HCT116 (cell line): ENCODE data around the gene MTMR10. TPM values are rescaled to one million over a fixed set of nuclear protein-coding genes. Genes with fewer than 3 reads are reported as not detected.

Experiments used
- ATAC-seq: fragments of 200-7000 bp; cut with Tn5 transposase; 2 replicates; pipeline ENCODE4 v1.9.1; 2020; ENCODE audit warnings: mild to moderate bottlenecking, moderate library complexity
- BruUV-seq: library from RNA; stranded (reverse); fragments of 400-500 nt; replicated peaks from 2 replicates; lab custom pipeline; 2021; lab: Mats Ljungman, UMichigan
- CTCF ChIA-PET: fragments of 300-600 bp; sonication (Branson Sonifier 250); formaldehyde crosslinking; loops from one replicate; lab custom pipeline; 2021; ENCODE audit warnings: antibody characterized with exemption; lab: Charles Lee
- POLR2A ChIA-PET: fragments of 300-600, 350-600 bp; sonication (Branson Sonifier 250); formaldehyde crosslinking; loops from one replicate; lab custom pipeline; 2021; ENCODE audit warnings: antibody characterized with exemption; lab: Charles Lee
- RAD21 ChIA-PET, 2 experiments: fragments of 300-600 bp; sonication (Branson Sonifier 250); formaldehyde crosslinking; loops; one replicate each; lab custom pipeline; 2023; ENCODE audit warnings: low total read pairs in 2 of 2; ENCODE audit not compliant: uncharacterized antibody in 2 of 2, unreplicated experiment in 2 of 2, low non-redundant PET in 1 of 2; lab: Charles Lee
- DNase-seq: peaks from one replicate; pipeline ENCODE4 v3.0.0-alpha.2; 2010; ENCODE audit warnings: low read depth, low spot score
- H2AFZ ChIP-seq: fragments of 200-600 bp; shearing (Covaris generic), sonication (generic); 2 replicates; pipeline ENCODE4 v1.6.1; 2017; ENCODE audit warnings: low read depth, mixed run types, mixed read lengths, antibody characterized with exemption, low read length; ENCODE audit not compliant: poor library complexity, severe bottlenecking
- H3K27ac ChIP-seq: 2 replicates; pipeline ENCODE4 v1.5.1; 2012; ENCODE audit warnings: low read depth, low read length
- H3K27me3 ChIP-seq: fragments of 200-600 bp; sonication (generic); 2 replicates; pipeline ENCODE4 v1.6.1; 2016; ENCODE audit warnings: mixed run types, low read length, mixed read lengths; ENCODE audit not compliant: insufficient read depth
- H3K36me3 ChIP-seq, 2 experiments: fragments of 200-500 bp in 1 of 2; fragments of 200-600 bp in 1 of 2; sonication (Bioruptor generic) in 1 of 2; sonication (generic) in 1 of 2; 2 replicates each; pipeline versions ENCODE4 v1.5.1 to v1.6.1; 2014 to 2016; ENCODE audit warnings: low read length in 2 of 2, inconsistent platforms in 1 of 2, mixed read lengths in 1 of 2, mixed run types in 1 of 2; ENCODE audit not compliant: insufficient read depth in 2 of 2, control insufficient read depth in 1 of 2
- H3K4me1 ChIP-seq, 2 experiments: fragments of 200-600 bp in 1 of 2; sonication (generic) in 1 of 2; 2 replicates each; pipeline versions ENCODE4 v1.5.1 to v1.6.1; 2012 to 2017; ENCODE audit warnings: low read length in 2 of 2, inconsistent platforms in 1 of 2, mild to moderate bottlenecking in 1 of 2, mixed read lengths in 1 of 2, mixed run types in 1 of 2, moderate library complexity in 1 of 2; ENCODE audit not compliant: insufficient read depth in 2 of 2, control insufficient read depth in 1 of 2
- H3K4me2 ChIP-seq: fragments of 200-600 bp; sonication (generic); 2 replicates; pipeline ENCODE4 v1.6.1; 2017; ENCODE audit warnings: mixed run types, low read length, mixed read lengths
- H3K4me3 ChIP-seq, 2 experiments: fragments of 200-600 bp in 1 of 2; sonication (generic) in 1 of 2; replicated peaks in 1 of 2; 2 replicates each; pipeline ENCODE4 v1.5.1; 2011 to 2016; ENCODE audit warnings: low read length in 2 of 2, control low read depth in 1 of 2, low read depth in 1 of 2, mild to moderate bottlenecking in 1 of 2, mixed read lengths in 1 of 2, mixed run types in 1 of 2
- H3K79me2 ChIP-seq: fragments of 200-600 bp; sonication (generic); 2 replicates; pipeline ENCODE4 v1.6.1; 2017; ENCODE audit warnings: mild to moderate bottlenecking, mixed run types, low read length, moderate library complexity, mixed read lengths; ENCODE audit not compliant: insufficient read depth
- H3K9ac ChIP-seq: fragments of 200-600 bp; sonication (generic); 2 replicates; pipeline ENCODE4 v1.6.1; 2016; ENCODE audit warnings: low read length, mixed read lengths
- H3K9me2 ChIP-seq: fragments of 200-600 bp; sonication (generic), shearing (Covaris generic); 2 replicates; pipeline ENCODE4 v1.6.1; 2017; ENCODE audit warnings: mixed run types, mild to moderate bottlenecking, moderate library complexity; ENCODE audit not compliant: insufficient read depth
- H3K9me3 ChIP-seq, 2 experiments: fragments of 200-500 bp in 1 of 2; fragments of 200-600 bp in 1 of 2; sonication (Bioruptor generic) in 1 of 2; sonication (generic) in 1 of 2; 2 replicates each; pipeline ENCODE4 v1.6.1; 2014 to 2017; ENCODE audit warnings: low read length in 2 of 2, mixed read lengths in 2 of 2, inconsistent platforms in 1 of 2, low read depth in 1 of 2, mild to moderate bottlenecking in 1 of 2, mixed run types in 1 of 2, moderate library complexity in 1 of 2; ENCODE audit not compliant: control insufficient read depth in 1 of 2, insufficient read depth in 1 of 2
- H4K20me1 ChIP-seq: fragments of 200-600 bp; sonication (generic), shearing (Covaris generic); 2 replicates; pipeline ENCODE4 v1.6.1; 2017; ENCODE audit warnings: mixed run types, mild to moderate bottlenecking, moderate library complexity; ENCODE audit not compliant: insufficient read depth
- CEBPB ChIP-seq: IDR thresholded peaks from 2 replicates; pipeline ENCODE4 v1.6.1; 2012; ENCODE audit warnings: low read depth
- EZH2phosphoT487 ChIP-seq: fragments of 200-600 bp; IDR thresholded peaks from 2 replicates; pipeline ENCODE4 v1.6.1; 2018; ENCODE audit warnings: antibody characterized with exemption, borderline replicate concordance
- FOSL1 ChIP-seq: IDR thresholded peaks from 2 replicates; pipeline ENCODE4 v1.6.1; 2012; ENCODE audit warnings: low read depth
- JUND ChIP-seq: IDR thresholded peaks from 2 replicates; pipeline ENCODE4 v1.6.1; 2012
- POLR2A ChIP-seq: IDR thresholded peaks from 2 replicates; pipeline ENCODE4 v1.7.0; 2011; ENCODE audit warnings: borderline replicate concordance; ENCODE audit not compliant: insufficient read depth, insufficient read length; ENCODE audit errors: extremely low read depth
- POLR2AphosphoS5 ChIP-seq: IDR thresholded peaks from 2 replicates; pipeline ENCODE4 v1.6.1; 2011; ENCODE audit warnings: mild to moderate bottlenecking, low read depth, low read length, moderate library complexity
- RAD21 ChIP-seq: IDR thresholded peaks from 2 replicates; pipeline ENCODE4 v1.6.1; 2012; ENCODE audit warnings: low read depth, mild to moderate bottlenecking
- SIN3A ChIP-seq: IDR thresholded peaks from 2 replicates; pipeline ENCODE4 v1.6.1; 2012; ENCODE audit warnings: low read depth
- SP1 ChIP-seq: IDR thresholded peaks from 2 replicates; pipeline ENCODE4 v1.6.1; 2012; ENCODE audit warnings: low read depth
- SRF ChIP-seq: IDR thresholded peaks from 2 replicates; pipeline ENCODE4 v1.6.1; 2012; ENCODE audit warnings: low read depth
- TCF7L2 ChIP-seq: IDR thresholded peaks from 2 replicates; pipeline ENCODE4 v1.7.0; 2011; ENCODE audit warnings: borderline replicate concordance, inconsistent platforms; ENCODE audit not compliant: insufficient read depth, insufficient read length; ENCODE audit errors: extremely low read depth
- intact Hi-C: fragments of 100-400 bp; cut with micrococcal nuclease; formaldehyde crosslinking; loops from 2 replicates; pipeline ENCODE4 v1.10.0; 2022
- total RNA-seq: library from RNA; stranded (reverse); gene quantifications from one replicate; pipeline ENCODE4 v1.2.1, GENCODE V29; 2021; ENCODE audit not compliant: unreplicated experiment
- TF ChIP-seq, protein P1 (sequence below): IDR thresholded peaks from 2 replicates; pipeline ENCODE4 v1.6.1; 2012; ENCODE audit warnings: low read depth
- TF ChIP-seq, protein P2 (sequence below): IDR thresholded peaks from 2 replicates; pipeline ENCODE4 v1.6.1; 2011; ENCODE audit warnings: mild to moderate bottlenecking, low read length, moderate library complexity; ENCODE audit not compliant: insufficient replicate concordance; ENCODE audit errors: extremely low read depth
- TF ChIP-seq, protein P3 (sequence below): IDR thresholded peaks from 2 replicates; pipeline ENCODE4 v1.6.1; 2012

MTMR10 gene
- total RNA-seq, 1 experiment from 2014 or later: 13.4 TPM

DNA sequence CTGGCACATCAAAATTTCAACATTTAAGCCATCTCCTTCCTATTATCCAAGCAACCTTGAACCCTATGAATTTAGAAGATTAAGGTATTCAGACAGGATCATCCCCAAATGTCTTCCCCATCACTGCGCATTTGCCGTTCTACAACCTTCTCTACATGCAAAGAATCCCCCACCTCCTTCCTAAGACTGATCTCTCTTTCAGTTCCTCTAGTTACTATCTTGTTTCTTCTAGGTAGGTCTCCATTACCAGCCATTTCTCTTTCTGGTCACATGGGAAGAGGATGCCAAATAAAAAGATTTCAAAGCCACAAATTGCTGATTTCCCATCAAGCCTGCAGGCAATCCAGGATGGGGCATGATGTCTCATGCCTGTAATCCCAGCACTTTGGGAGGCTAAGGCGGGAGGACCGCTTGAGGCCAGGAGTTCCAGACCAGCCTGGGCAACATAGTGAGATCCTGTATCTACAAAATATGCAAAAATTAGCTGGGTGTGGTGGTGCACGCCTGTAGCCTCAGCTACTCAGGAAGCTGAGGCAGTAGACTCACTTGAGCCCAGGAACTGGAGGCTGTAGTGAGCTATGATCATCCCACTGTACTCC lies 29.7 kb upstream of the MTMR10 start:
- TF ChIP-seq, protein P1, sequence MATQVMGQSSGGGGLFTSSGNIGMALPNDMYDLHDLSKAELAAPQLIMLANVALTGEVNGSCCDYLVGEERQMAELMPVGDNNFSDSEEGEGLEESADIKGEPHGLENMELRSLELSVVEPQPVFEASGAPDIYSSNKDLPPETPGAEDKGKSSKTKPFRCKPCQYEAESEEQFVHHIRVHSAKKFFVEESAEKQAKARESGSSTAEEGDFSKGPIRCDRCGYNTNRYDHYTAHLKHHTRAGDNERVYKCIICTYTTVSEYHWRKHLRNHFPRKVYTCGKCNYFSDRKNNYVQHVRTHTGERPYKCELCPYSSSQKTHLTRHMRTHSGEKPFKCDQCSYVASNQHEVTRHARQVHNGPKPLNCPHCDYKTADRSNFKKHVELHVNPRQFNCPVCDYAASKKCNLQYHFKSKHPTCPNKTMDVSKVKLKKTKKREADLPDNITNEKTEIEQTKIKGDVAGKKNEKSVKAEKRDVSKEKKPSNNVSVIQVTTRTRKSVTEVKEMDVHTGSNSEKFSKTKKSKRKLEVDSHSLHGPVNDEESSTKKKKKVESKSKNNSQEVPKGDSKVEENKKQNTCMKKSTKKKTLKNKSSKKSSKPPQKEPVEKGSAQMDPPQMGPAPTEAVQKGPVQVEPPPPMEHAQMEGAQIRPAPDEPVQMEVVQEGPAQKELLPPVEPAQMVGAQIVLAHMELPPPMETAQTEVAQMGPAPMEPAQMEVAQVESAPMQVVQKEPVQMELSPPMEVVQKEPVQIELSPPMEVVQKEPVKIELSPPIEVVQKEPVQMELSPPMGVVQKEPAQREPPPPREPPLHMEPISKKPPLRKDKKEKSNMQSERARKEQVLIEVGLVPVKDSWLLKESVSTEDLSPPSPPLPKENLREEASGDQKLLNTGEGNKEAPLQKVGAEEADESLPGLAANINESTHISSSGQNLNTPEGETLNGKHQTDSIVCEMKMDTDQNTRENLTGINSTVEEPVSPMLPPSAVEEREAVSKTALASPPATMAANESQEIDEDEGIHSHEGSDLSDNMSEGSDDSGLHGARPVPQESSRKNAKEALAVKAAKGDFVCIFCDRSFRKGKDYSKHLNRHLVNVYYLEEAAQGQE: no peak
- TF ChIP-seq CEBPB (no peak), EZH2phosphoT487 (no peak), RAD21 (no peak), SP1 (no peak), SIN3A (no peak), SRF (no peak), POLR2AphosphoS5 (no peak), POLR2A (no peak), FOSL1 (no peak), TCF7L2 (no peak), JUND (no peak)
- TF ChIP-seq, protein P2, sequence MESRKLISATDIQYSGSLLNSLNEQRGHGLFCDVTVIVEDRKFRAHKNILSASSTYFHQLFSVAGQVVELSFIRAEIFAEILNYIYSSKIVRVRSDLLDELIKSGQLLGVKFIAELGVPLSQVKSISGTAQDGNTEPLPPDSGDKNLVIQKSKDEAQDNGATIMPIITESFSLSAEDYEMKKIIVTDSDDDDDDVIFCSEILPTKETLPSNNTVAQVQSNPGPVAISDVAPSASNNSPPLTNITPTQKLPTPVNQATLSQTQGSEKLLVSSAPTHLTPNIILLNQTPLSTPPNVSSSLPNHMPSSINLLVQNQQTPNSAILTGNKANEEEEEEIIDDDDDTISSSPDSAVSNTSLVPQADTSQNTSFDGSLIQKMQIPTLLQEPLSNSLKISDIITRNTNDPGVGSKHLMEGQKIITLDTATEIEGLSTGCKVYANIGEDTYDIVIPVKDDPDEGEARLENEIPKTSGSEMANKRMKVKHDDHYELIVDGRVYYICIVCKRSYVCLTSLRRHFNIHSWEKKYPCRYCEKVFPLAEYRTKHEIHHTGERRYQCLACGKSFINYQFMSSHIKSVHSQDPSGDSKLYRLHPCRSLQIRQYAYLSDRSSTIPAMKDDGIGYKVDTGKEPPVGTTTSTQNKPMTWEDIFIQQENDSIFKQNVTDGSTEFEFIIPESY: no peak
- TF ChIP-seq, protein P3, sequence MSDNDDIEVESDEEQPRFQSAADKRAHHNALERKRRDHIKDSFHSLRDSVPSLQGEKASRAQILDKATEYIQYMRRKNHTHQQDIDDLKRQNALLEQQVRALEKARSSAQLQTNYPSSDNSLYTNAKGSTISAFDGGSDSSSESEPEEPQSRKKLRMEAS: no peak
- Histone ChIP-seq H3K36me3 (no peaks in the 10 kb centered on the region), H3K79me2 (no peaks in the 10 kb centered on the region), H3K4me2 (no peak overlapping the region), H3K27me3 (no peaks in the 10 kb centered on the region), H3K9me2 (no peaks in the 10 kb centered on the region), H3K27ac (no peak overlapping the region), H3K4me1 (peaks cover 6 to 23% of the 10 kb centered on the region in 2 experiments), H3K4me3 (no peak overlapping the region), H4K20me1 (no peaks in the 10 kb centered on the region), H2AFZ (no peak overlapping the region), H3K9ac (no peak overlapping the region), H3K9me3 (no peaks in the 10 kb centered on the region)
- BruUV-seq: no TSS peak
- DNase-seq (no peak), ATAC-seq (no peak)
- intact Hi-C loops: no loop called here
- ChIA-PET POLR2A (no interaction called here), RAD21 (no interaction called here), CTCF (no interaction called here)
